Fibroblast of villous mesenchyme (primary cell): ENCODE measurements around the gene MAL. TPM values are rescaled to one million over a fixed set of nuclear protein-coding genes. Genes with fewer than 3 reads are reported as not detected.
A peak's percentile ranks its signal among the peaks of the same experiment; 100 is the strongest.

Experiments used
- DNase-seq: peaks from one replicate; pipeline ENCODE4 v3.0.0-alpha.2; 2010; ENCODE audit warnings: low read depth
- H3K4me3 ChIP-seq: 2 replicates; pipeline ENCODE4 v1.5.1; 2011; ENCODE audit warnings: low read depth, mild to moderate bottlenecking, low read length
- total RNA-seq: library from RNA; depleted of rRNA; stranded (reverse); fragments of >200 nt; gene quantifications from 2 replicates; pipeline ENCODE4 v1.2.3, GENCODE V29; 2012
- TF ChIP-seq, protein P1 (sequence below): IDR thresholded peaks from 2 replicates; pipeline ENCODE4 v1.5.1; 2012; ENCODE audit warnings: low read depth, mild to moderate bottlenecking, low read length; ENCODE audit not compliant: insufficient read depth

Gene MAL
- total RNA-seq, 1 donor, result not detected

DNA sequence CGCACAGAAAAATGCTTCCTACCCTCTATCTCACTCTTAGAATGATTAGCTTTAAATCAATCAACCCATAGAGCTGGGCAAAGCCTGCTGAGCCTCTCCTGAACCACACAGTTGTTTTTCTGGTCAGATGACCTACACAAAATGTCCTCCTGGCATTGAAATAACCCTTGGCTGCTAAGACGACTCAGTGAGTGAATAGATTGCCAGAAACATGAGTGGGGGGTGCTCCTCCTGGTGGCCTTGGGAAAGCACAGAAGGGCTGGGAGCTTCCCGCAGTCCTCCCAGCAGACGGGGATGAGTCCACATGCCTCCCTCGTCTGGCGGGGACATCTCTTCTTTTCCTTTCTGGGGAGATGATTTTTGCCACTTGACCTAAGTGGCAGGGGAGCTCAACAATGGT, 14.9 kb downstream of the MAL start:
- no peak for DNase-seq
- no peak overlapping the region for H3K4me3 ChIP-seq
- TF ChIP-seq, protein P1, sequence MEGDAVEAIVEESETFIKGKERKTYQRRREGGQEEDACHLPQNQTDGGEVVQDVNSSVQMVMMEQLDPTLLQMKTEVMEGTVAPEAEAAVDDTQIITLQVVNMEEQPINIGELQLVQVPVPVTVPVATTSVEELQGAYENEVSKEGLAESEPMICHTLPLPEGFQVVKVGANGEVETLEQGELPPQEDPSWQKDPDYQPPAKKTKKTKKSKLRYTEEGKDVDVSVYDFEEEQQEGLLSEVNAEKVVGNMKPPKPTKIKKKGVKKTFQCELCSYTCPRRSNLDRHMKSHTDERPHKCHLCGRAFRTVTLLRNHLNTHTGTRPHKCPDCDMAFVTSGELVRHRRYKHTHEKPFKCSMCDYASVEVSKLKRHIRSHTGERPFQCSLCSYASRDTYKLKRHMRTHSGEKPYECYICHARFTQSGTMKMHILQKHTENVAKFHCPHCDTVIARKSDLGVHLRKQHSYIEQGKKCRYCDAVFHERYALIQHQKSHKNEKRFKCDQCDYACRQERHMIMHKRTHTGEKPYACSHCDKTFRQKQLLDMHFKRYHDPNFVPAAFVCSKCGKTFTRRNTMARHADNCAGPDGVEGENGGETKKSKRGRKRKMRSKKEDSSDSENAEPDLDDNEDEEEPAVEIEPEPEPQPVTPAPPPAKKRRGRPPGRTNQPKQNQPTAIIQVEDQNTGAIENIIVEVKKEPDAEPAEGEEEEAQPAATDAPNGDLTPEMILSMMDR, result no peak

DNA sequence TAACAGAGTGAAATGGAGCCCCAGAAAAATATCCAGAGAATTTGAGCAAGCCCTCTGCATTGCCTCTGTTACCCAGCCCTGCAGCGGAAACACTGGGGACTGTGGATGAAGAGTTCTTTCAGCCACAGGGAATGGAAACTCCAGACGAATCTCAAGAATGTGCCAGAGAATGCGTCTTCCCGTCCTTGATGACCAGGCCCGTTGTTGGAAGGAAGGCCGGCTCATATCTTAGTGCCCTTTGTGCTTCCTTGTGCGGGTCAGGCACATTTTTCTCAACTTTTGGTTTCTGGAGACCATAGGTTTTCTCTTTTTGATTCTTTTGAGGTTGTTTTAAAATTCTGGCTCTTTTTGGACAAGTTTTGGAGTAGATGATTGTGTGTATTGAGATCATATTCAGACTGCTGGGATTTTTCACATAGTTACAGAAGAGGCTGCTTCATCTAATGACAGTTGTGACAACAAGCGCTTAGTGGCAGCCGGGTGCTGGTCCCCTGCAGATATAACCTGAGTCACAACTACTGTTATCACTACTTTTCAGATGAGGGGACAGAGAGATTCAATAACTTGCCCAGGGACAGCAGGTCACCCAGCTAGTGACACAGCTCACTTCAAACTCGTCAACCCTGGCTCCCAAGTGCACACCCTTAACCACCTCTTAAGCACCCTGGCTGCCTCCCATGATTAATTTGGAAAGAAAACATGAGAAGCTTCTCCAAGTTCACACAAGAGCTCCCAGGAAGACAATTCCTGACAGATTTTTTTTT, 15.7 kb downstream of the MAL start:
- H3K4me3 ChIP-seq, result no peak overlapping the region
- TF ChIP-seq, protein P1, result no peak
- DNase-seq, result no peak

DNA sequence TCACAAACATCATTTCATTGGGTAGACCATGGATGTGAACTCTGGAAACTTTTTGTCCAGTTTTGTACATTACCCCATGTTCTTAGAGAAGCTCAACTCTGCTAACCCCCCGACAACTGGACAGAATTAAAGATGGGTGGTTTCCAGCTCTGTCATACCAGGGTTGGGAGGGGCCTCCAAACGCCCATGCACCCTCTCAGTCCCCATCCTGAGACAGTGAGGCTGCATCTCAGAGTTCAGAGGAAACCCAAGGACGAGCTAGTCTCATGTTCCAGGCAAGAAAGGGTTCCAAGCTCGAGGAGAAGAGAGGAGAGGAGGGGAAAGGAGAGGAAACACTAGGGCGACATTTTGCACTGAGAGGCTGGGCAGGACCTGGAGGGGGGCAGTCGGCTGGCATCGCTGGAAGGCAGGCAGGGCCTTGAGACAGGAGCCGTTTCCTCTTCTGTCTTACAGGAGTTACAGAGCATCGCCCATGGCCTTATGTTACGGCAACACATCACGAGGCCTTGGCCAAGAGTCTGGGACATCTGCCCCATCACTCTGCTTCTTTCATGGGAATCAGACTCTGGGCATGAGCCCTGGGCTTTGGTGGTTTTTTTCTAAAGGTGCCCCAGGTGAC, 16.4 kb downstream of the MAL start:
- TF ChIP-seq, protein P1, result no peak
- no peak for DNase-seq
- no peak overlapping the region for H3K4me3 ChIP-seq

DNA sequence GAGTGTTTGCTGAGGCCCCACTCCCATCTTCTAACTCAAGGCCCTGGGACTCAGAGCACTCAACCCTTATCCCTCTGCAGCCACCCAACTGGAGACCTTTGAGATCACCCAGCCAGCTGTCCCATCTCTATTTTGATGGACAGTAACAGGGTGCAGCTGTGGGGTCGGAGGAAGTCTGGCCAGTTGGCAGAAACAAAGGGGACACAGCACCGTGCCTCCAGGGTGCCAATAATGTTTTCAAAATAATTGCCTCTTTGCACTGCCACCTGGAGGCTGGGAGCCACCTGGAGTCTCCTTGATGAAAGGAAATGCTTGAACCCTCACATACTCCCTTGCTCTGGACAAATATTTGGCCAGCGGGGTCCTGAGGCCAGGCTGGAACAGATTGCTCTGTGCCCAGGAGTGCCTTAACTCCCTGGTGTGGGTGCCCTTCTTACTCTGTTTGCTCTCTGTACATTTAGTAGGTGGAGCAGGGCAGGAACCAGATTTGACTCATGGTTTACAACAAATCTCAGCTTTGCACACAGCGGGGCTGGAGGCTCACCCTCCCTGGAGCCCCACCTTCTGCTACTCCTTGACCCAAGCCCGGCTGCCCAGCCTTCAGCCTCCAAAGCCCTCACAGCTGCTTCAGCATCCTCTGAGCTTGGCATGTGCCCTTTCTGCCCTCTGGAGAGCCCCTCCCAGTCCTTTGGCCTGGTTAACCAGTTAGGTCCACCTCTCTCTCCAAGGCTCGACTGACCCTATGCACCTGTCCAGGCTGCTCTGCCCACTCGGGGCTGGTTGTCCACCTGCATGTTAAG, 17.2 kb downstream of the MAL start:
- no peak overlapping the region for H3K4me3 ChIP-seq
- no peak for DNase-seq
- TF ChIP-seq, protein P1, result no peak

DNA sequence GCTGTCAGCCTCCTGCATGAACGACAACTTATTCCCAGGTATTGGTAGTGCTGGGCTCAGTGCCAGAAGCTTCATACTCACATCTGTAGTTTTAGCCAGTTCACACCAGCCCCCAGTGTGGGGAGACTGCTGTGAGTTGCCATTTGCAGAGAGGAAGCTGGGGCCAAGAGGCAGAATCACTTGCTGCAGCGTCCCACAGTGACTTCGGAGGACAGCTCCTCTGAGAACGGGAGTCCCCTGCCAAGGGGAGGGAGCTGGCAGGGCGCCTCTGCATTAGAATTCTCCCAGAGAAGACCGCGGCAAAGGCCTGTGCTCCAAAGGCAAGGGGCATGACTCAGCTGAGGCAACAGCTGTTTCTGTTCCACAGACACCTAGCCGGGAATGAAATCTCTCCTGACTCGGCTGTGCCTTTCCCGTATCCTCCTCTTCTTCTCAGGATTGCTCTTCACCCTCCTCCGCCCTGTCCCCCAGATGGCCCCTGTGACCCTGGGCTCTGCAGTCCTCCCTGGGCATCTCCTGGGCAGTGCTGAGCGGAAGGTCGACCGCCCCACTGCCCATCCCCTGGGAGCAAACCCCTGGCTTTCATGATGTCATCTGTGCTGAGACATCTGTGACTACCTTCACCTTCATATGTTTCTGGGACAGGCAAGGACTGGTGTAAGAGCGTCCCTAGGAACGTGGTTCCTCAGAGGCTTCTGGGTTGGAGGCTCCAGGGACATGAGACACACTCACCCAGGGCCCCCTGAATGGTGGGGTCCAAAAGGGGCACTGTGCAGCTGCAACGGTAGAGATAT, 18.0 kb downstream of the MAL start:
- DNase-seq, result peak; percentile 80
- H3K4me3 ChIP-seq, result no peak overlapping the region

DNA sequence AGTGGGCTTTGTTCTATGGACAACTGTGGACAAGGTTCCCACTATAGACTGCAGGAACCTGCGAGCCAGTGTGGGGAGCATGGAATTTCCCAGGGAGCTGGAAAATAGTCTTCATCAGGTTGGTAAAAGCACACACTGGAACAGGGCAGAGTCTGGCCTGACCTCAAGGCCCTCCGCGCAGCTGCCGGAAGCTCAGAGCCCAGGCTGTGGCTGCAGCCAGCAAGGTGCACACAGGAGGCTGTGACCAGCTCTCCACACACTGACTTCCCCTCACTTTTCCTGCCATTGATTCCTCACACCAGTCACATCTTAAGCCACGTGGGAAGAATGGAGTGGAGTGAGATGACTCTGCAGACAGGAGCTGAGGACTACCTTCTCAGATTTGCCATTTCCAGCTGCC, 19.1 kb downstream of the MAL start:
- TF ChIP-seq, protein P1, result no peak
- DNase-seq, result no peak

More for the DNA sequence above, 18.0 kb downstream of the MAL start:
- TF ChIP-seq, protein P1, result no peak

More for the DNA sequence above, 19.1 kb downstream of the MAL start:
- no peak overlapping the region for H3K4me3 ChIP-seq
